Neural progenitor cell (in vitro differentiated cells): ENCODE results near the gene WDR64.

ENCODE experiments used
- EZH2 ChIP-seq: fragments of 200-600 bp; sonication (generic); IDR thresholded peaks from 2 replicates; pipeline ENCODE4 v1.6.1; 2017; ENCODE audit warnings: antibody characterized with exemption, mild to moderate bottlenecking, moderate library complexity
- EZH2phosphoT487 ChIP-seq: fragments of 200-600 bp; sonication (generic); IDR thresholded peaks from 2 replicates; pipeline ENCODE4 v1.6.1; 2017; ENCODE audit warnings: antibody characterized with exemption
- TF ChIP-seq, protein P1 (sequence below): fragments of 200-600 bp; sonication (generic); IDR thresholded peaks from 2 replicates; pipeline ENCODE4 v1.5.1; 2017; ENCODE audit warnings: antibody characterized with exemption, mild to moderate bottlenecking

GRCh38 chr1:241779897-241780296 lies 127.8 kb downstream of the WDR64 start:
- TF ChIP-seq, protein P1, sequence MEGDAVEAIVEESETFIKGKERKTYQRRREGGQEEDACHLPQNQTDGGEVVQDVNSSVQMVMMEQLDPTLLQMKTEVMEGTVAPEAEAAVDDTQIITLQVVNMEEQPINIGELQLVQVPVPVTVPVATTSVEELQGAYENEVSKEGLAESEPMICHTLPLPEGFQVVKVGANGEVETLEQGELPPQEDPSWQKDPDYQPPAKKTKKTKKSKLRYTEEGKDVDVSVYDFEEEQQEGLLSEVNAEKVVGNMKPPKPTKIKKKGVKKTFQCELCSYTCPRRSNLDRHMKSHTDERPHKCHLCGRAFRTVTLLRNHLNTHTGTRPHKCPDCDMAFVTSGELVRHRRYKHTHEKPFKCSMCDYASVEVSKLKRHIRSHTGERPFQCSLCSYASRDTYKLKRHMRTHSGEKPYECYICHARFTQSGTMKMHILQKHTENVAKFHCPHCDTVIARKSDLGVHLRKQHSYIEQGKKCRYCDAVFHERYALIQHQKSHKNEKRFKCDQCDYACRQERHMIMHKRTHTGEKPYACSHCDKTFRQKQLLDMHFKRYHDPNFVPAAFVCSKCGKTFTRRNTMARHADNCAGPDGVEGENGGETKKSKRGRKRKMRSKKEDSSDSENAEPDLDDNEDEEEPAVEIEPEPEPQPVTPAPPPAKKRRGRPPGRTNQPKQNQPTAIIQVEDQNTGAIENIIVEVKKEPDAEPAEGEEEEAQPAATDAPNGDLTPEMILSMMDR, result no peak
- TF ChIP-seq EZH2 (no peak), EZH2phosphoT487 (no peak)
